ENCODE data around the gene PLN.

GRCh38 chr6:118580585-118581419 lies 32.7 kb downstream of the PLN start:
- TF ChIP-seq POLR2AphosphoS5 (IDR thresholded peaks at IDR 0.05) (no peak), POLR2A (IDR thresholded peaks at IDR 0.05) (no peak)
- TF ChIP-seq, protein P1, sequence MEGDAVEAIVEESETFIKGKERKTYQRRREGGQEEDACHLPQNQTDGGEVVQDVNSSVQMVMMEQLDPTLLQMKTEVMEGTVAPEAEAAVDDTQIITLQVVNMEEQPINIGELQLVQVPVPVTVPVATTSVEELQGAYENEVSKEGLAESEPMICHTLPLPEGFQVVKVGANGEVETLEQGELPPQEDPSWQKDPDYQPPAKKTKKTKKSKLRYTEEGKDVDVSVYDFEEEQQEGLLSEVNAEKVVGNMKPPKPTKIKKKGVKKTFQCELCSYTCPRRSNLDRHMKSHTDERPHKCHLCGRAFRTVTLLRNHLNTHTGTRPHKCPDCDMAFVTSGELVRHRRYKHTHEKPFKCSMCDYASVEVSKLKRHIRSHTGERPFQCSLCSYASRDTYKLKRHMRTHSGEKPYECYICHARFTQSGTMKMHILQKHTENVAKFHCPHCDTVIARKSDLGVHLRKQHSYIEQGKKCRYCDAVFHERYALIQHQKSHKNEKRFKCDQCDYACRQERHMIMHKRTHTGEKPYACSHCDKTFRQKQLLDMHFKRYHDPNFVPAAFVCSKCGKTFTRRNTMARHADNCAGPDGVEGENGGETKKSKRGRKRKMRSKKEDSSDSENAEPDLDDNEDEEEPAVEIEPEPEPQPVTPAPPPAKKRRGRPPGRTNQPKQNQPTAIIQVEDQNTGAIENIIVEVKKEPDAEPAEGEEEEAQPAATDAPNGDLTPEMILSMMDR (IDR thresholded peaks at IDR 0.05), result peak; percentile 36 to 68 (median 48)
